ENCODE data around the gene CAMK2A. TPM values are rescaled to one million over a fixed set of nuclear protein-coding genes. Genes with fewer than 3 reads are reported as not detected.

CAMK2A gene
- total RNA-seq, 1 donor = under 0.01 TPM

DNA sequence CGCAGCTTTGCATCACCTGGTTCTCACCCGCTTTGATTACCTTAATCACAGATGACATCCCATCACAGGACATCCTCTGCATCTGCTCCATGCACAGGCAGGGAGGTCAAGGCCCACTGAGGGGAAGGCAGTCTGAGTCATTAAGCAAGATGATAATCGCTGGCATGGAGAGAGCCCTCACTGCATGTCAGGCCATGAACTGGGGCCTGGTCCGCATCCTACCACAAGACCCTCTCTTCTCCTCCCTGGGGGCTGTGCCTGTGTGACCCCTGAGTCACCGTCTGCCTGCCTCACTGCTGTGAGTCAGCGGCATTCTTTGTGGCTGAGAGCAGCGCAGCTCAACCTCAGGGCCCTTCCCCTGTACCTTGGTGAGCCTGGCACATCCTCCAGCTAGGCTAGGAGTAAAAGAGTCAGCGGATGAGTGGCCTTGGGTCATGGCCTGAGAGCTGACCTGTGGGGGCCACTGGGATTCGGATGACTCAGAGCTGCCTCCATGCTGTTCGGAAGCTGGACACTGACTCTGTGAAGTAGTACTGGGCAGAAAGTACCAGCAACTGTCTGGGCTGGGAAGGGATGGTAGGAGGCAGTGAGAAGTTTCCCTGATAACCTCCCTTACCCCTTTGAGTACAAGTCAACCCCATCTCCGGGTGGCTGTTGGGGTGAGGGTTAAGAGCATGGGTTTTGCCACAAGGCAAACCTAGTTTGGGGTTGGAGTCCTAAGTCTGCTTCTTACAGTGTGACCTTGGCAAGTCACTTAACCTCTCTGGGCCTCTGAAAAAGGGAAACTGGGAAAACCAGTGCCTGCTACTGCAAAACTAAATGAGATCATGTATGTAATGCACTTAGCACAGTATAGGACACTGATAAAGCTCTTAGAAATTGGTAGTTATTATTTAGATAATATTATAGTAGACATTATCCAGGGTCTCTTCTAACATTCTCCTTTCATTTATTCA lies 27.8 kb upstream of the CAMK2A start:
- no peak for DNase-seq (ENCODE audit: low read depth in 2 of 3, low spot score in 2 of 3)

DNA sequence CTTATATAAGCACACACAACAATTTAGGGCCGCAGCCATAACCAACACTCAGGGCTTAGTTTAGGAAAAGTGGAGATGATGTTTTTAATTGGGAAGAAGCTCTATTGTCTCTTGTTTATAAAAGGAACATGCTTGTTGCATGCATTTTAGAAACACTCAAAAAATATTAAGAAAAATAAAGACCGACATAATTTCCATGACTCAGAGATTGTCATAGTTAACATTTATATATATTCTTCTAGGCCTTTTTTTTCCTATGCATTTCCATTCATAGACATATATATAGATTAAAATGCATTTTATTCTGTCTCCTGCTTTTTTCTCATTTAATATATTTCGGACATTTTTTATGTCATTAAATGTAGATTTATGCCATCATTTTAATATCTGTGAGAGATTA lies 26.7 kb upstream of the CAMK2A start:
- no peak for DNase-seq (ENCODE audit: low read depth in 2 of 3, low spot score in 2 of 3)

DNA sequence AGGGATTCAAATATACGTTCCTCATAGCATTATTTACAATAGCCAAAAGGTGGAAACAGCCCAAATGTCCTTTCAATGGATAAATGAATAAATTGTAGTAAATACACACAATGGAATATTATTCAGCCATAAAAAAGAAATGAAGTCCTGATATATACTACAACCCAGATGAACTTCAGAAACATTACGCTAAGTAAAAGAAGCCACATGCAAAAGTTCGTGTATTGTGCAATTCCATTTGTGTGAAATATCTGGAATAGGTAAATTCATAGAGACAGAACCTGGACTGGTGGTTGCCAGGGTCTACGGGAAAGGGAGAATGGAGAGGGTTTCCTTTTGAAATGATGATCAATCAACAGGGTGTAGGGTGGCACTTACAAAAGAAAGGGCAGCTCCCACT lies 25.7 kb upstream of the CAMK2A start:
- DNase-seq (ENCODE audit: low read depth in 2 of 3, low spot score in 2 of 3) = no peak

DNA sequence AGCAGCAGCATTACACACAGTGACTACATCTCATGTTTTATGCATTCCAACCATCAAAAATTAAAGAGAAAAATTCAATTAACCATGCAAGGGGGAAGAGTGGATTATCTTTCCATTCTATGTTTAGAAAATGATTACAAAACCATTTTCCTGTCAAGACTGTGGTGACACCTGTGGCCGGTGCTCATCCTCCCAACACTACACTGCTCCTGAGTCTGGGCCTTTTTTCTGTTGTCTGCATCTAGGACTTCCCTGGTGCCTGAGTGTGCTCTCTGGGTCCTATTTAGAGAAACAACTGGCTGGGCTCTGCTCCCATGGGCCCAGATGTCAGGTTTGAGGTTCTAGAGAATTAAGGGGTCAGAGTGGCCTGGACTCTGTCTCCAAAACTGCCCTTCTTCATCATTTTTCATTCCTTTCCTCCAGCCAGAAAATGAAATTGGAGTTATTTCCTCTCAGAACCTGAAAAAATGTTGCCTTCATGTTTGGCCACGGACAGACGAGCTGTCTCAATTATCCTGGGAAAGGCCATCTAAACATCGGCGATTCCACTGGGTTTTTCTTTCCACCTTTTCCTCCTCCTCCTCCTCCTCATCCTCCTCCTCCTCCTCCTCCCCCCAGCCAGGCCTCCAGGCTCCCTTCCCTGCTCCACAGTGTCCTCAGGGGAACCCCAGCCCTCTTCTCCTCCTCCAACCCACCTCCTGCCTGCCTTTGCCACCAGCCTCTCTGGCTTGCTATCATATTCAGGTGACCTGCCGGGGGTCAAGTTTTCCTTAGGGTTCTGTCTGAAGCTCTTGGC lies 24.5 kb upstream of the CAMK2A start:
- DNase-seq (ENCODE audit: low read depth in 2 of 3, low spot score in 2 of 3) = no peak

DNA sequence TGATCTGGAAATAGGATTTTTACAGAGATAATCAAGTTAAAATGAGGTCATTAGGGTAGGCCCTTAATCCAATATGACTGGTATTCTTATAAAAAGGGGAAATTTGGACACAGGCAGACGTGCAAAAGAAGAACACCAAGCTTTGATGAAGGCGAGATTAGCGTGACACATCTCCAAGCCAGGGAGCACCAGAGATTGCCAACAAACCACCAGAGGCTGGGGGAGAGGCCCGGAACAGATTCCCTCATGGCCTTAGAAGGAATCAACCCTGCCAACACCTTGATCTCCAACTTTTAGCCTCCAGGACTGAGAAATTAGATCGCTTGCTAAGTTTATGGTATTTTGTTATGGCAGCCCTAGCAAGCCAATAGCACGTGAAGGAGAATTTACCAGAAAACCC lies 23.9 kb upstream of the CAMK2A start:
- DNase-seq (ENCODE audit: low read depth in 2 of 3, low spot score in 2 of 3) = no peak

DNA sequence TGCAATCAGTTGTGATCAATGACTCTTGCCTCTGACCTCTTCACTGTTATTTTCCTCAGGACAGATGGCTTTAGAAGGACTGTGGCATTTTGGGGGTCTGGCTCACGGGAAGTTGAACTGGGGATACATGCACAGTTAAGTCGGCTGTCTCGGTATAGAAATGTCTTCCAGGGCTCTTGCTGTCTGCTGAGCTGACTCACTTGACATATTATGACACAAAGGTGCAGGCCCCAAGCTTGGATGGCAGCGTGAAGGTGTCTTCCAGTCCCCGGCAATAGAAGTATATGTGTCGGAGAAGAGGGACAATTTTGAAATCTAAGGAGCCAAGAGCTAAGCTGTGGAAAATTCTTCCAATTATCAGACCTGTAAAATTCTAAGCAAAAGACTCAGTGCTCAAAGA lies 22.9 kb upstream of the CAMK2A start:
- DNase-seq (ENCODE audit: low read depth in 2 of 3, low spot score in 2 of 3) = no peak

DNA sequence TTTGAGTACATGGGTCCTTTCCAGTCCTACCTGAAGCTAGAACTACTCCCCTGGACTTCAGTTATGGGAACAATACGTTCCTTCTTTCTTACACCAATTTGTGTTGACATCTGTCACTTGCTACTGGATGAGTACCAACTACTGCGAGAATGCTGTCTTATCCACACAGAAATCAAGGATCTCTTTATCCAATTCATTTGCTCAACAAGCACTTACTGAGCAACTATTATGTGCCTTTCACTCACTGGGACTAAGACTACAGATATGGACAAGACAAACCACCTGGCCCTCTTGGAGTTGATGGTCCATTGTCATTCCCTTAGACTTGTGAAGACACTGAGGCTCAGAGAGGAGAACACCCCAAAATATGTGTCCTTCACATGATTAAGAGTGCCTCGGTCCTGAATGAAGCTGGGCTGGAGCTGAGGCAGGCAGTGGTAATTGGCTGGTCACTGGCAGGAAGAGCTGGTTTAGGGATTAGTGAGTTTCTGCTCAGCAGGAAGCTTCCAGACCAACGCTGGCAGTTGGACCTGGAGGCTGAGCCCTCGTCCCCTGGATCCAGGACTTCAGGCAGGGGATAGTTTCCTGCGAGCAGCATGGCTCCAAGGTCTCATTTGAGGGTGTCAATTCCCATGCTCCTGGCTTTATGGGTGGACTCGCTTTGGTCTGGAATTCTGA lies 21.6 kb upstream of the CAMK2A start:
- DNase-seq (ENCODE audit: low read depth in 2 of 3, low spot score in 2 of 3) = no peak

DNA sequence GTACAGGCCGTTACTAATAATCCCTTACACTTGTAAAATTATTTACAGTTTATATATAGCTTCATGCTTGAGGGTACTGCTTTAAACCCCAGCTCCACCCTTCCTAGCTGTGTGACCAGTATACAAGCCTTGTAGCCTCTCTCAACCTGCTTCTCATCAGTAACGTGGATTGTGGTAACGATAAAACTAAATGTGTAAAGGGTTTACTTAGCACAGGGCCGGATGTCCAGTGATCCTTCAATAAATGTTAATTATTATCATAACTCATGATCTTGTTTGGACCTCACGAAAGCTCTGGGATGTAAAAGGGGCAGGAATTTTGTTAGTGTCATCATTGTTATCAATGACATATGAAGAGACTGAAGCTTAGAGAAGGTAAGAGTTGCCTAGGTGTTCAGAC lies 20.7 kb upstream of the CAMK2A start:
- no peak for DNase-seq (ENCODE audit: low read depth in 2 of 3, low spot score in 2 of 3)

DNA sequence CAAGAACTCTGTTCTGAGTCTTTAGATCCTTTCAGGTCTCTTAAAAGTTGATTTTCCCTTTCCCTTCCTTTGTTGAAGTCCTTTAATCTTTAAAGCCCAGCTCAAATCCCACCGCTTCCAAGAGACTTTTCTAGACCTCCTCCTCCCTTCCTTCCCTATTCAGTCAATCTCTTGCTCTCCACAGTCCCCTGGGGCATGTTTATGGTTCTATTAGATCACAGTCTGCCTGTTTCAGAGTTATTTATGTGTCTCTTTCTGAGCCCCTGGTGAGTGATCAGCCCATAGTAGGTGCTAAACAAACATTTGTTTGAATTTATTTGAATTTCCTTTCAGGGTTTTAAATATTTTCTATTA lies 20.3 kb upstream of the CAMK2A start:
- DNase-seq (ENCODE audit: low read depth in 2 of 3, low spot score in 2 of 3) = no peak

DNA sequence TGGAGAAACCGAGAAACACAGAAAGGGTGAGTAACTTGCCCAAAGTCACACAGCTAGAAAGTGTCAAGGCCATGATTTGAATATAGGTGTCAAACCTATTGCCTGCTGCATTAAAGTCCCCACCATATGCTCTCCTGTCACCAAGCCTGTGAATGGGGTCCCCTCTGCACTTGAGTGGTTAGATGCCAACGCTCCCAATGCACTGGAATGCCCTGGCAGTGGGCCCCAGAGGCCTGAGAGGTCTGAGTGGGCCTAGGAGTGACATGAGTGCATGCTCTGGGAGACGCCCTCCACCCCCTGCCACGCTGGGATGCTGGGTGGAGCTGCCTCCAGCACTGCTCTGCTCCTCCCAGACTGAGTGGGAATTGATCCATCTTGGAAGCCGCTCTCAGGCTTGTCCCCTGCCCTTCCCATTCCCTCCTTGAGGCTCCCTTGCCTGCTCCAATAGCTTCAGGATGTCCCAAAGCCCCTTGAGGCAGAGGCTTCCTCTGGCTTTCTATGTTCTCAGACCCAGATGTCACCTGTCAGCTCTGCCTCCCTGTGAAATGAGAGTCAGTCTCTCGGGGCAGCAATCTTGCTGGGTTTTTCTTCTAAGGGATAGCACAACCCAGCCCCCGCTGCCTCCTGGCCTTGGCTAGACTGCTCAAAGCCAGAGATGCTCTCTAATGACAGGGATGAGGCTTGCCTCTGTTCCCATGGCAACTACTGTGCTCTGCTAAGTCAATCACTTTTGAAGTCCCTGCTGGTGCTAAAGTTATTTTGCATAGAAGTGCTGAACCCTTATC lies 19.7 kb upstream of the CAMK2A start:
- DNase-seq (ENCODE audit: low read depth in 2 of 3, low spot score in 2 of 3) = no peak

DNA sequence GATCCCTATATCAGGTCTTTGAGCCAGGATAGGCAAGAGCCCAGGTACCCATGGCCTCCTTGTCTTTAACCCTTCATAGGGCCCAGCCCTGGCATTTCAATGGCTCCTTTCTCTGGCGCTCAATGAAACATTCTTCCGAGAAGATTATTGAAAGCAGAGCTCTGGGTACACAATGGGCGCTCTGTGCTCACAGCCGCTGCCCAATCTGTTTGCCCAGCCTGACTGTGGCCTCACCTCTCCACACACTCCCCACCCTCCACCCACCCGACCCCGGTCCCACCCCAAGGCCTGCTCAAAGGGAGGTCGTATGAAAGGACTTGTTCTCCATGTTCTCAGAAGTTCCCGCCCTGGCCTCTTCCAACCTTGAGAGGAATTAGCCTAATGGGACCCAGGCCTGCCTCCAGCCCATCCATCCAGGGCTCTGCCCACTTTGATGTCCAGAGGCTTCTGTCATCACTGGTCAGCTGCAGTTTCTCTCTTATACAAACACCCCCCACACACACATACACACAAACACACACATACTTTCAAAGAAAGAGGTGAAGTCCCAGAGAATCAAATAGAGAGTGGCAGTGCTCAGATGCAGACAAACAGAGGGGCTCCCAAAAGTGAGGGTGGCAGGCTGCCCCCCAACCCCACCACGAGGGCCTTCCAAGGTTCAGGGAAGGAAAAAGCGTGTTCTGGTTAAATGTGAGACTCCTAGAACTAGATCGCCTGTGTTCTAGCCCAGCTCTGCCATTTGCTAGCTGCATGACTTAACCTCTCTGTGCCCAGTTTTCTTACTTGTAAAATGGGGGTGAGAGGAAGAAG lies 18.2 kb upstream of the CAMK2A start:
- DNase-seq (ENCODE audit: low read depth in 2 of 3, low spot score in 2 of 3) = no peak

DNA sequence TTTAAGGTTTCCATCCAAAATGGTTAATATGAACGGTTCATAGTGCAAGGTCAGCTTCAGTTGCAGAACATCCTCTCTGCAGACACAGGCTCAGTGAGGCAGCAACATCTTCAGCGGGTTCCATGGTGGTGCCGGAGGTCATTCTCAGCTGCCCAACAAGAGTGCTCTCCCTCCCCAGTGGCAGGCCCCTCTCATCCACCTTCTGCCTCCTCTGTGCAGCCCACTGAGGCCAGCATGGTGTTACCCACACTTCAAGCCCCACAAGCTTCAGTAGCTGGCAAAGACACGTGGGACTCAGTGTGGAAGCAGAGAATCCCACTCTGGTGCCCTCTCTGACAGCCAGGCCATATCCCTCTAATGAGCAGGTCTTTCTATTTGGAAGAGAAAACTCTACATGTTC lies 17.2 kb upstream of the CAMK2A start:
- DNase-seq (ENCODE audit: low read depth in 2 of 3, low spot score in 2 of 3) = no peak

DNA sequence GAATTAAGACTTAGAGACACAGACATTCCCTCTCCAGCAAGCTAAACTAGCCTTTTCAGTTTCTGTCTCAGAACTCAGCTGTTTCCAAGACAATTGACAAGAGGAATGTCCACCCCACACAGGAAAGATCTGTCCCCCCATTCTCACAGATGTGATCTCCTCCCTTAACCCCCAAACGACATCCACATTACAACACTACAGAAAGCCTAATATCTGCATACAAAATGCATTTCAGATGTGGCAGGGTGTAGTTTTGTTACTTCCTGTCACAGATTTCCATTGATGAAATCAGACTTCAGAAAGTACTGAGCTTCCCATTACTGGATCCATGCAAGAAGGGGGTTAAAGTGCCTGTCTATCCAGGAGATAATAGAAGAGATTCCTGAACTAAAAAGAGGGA lies 16.0 kb upstream of the CAMK2A start:
- no peak for DNase-seq (ENCODE audit: low read depth in 2 of 3, low spot score in 2 of 3)

DNA sequence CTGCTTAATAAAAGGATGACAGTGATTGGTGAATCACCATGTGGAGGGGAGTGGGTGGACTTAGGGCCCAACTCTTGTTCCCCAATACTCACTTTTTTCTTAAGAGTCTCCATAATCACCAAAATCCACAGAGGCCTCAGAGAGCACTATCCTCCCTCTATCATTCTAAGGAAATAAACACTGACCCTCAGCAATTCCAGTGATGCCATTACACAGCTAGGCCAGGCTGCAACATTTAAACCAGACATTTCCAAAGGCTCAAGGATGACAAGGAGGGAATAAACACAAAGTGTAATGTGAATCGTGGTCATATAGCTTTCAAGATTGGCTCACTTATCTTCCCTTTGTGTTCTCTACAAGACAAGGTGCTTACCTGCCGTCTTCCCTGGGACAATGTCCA lies 15.5 kb upstream of the CAMK2A start:
- DNase-seq (ENCODE audit: low read depth in 2 of 3, low spot score in 2 of 3) = no peak

DNA sequence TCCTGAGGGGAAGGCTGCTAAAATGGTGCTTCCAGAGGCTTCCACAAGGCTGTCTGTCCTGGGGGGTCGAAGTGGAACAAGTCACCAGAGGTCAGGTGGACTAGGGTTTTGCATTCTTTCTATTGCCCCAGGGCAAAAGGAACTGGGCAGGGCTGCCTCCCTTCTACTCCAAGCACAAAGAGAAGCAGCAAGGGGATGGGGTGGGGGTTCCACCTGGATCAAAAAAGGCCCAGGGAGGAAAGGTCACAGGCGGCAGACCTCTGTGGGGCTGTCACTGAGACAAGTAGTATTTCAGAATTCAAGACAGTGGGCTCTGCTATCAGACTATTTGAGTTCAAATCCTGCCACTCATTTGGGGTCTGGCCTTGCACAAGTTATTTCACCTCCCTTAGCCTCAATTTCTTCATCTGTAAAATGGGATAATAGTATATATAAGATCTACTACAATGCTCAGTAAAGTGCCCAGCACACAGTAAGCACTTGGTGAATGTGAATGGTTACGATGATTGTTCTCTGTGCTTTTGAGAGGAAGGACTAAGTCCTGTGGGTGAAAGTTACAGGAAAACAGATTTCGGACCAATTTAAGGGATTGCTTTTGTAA lies 15.0 kb upstream of the CAMK2A start:
- no peak for DNase-seq (ENCODE audit: low read depth in 2 of 3, low spot score in 2 of 3)

DNA sequence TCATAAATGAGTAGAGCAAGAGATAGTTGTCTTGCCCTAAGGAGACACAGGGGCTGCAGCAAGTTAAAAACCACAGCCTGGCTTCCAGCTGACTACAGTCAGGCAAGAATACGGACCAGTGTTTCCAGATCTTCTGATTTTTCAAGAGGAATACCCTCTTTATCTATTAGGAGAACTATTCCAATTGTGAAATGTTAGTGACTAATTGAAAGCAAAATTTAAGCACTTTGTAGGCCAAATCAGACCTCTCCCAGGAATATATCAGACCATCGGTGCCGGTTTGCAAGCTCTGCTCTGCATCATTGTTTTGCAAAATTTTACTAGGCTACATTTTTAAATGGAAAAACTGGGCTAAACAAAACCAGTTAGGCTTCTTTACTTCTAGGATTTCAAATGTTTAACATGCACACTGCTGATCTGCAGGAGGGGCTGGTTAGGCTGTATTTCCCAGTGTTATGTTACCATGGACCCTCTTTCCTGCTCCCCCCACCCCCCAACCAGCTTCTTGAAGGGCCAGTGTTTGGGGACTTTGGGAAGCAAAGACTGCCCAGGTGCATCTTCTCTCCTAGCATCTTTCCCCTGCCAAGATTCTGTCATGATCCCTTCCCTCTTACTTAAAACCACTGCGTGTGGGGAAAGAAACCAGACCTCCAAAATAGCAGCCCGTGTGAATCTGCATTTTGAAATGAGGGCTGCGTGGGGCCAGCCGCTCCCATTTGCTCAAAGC lies 14.2 kb upstream of the CAMK2A start:
- no peak for DNase-seq (ENCODE audit: low read depth in 2 of 3, low spot score in 2 of 3)

DNA sequence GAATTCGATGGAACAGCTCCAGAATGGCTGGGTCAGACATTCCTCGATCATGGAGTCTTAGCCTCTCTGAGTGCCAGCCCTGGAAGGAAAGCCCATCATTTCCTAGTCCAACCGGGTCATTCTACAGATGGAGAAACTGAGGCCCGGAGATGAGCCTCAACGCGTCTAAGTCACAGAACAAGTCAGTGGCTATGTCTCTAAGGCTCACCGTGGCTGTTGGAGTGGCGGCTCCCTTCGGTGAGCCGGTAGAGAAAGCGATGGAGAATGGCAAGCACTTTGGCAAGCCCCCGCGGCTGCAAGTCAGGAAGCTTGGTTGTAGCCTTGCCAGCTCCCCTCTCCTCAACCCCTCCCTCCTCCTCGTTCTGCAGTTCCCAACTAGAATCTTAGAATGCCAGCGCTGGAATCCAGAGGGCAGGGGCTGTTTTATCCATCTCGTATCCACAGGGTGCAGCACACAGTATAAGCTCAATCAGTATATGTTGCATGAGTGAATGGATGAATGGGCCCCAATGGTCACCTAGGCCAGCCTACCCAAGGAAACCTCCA lies 13.6 kb upstream of the CAMK2A start:
- no peak for DNase-seq (ENCODE audit: low read depth in 2 of 3, low spot score in 2 of 3)

DNA sequence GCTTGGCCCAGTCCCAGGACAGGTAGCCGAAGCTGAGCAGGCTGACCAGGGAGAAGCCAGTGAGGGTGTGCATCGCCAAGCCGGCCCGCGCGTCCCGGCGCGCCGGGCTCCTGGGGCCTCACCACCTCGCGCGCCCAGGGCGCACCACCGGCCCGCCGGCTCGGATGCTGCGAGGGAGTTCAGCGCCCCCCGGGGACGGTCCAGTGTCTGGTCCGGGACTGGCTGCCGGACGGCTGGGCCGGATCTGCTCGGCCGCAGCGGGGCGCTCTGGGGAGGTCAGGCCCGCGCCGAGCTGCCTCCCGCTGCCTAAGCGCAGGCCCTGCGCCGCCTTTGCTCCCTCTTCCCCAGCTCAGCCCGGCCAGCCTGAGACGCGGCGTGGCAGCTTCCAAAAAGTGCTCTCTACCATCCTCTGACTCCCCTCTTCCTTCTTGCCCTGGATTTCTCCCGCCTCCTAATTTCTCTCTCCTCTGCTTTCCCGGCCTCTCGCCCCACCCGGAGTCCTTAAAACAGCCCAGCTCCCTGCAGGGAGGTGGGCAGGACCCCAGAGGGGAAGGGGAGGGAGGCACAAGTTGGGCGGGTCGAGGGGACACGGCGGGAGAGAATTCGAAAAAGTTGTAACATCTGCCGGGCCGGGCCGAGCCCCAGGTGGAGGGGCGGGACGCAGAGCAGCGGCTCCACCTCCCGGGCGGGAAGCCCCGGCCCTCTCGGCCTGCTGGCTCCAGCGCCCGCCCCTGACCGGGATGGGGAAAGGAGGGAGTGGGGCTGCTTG lies 12.9 kb upstream of the CAMK2A start, which contains the start of gene ARSI:
Gene ARSI, minus strand, starts transcription at position 605 of the 769 bp plus-strand sequence. Its CDS starts 532 bp downstream, at position 73.
- peak in 1 of 3 donors; percentile 6 for DNase-seq (ENCODE audit: low read depth in 2 of 3, low spot score in 2 of 3)
